ENCODE results near the gene METTL14.

METTL14 gene

GRCh38 chr4:118760092-118760491, 74.9 kb downstream of the METTL14 start:
- DNase-seq: no peak

GRCh38 chr4:118760493-118760892, 75.3 kb downstream of the METTL14 start:
- no peak for DNase-seq

- DNase-seq: no peak
Measured at GRCh38 chr4:118761397-118762016, 76.3 kb downstream of the METTL14 start.

GRCh38 chr4:118762155-118762554, 77.0 kb downstream of the METTL14 start:
- no peak for DNase-seq

GRCh38 chr4:118762730-118763477, 77.7 kb downstream of the METTL14 start:
- no peak for DNase-seq

Measured in activated CD4-positive, alpha-beta T cell treated with anti-CD3 and anti-CD28 coated beads for 4 hours (primary cell).